HG03571 (cell line): ENCODE data around the gene ERFE.

Experiments used
- ATAC-seq: cut with Tn5 transposase; IDR thresholded peaks from one replicate; pipeline ENCODE4 v1.9.1; 2021; ENCODE audit not compliant: unreplicated experiment

The ERFE gene

GRCh38 chr2:238155051-238155760, 3.6 kb upstream of the ERFE start:
- no peak for ATAC-seq

GRCh38 chr2:238155761-238156694, 2.7 kb upstream of the ERFE start:
- ATAC-seq = no peak

- ATAC-seq = no peak
These were observed 1.2 kb upstream of the ERFE start for GRCh38 chr2:238157506-238158017.

- ATAC-seq = no peak
These were observed 707 bp upstream of the ERFE start for GRCh38 chr2:238158018-238158508.

GRCh38 chr2:238159071-238159539, 335 bp downstream of the ERFE start:
- no peak for ATAC-seq

GRCh38 chr2:238159661-238160205, 963 bp downstream of the ERFE start:
- ATAC-seq = no peak

GRCh38 chr2:238160206-238161129, 1.7 kb downstream of the ERFE start:
- no peak for ATAC-seq

GRCh38 chr2:238161291-238162051, 2.7 kb downstream of the ERFE start:
- no peak for ATAC-seq

- no peak for ATAC-seq
These were observed 3.6 kb downstream of the ERFE start for GRCh38 chr2:238162251-238162845.

GRCh38 chr2:238162846-238163441, 4.2 kb downstream of the ERFE start:
- ATAC-seq = no peak

GRCh38 chr2:238163481-238164198, 4.9 kb downstream of the ERFE start:
- no peak for ATAC-seq

- no peak for ATAC-seq
These were observed 6.1 kb downstream of the ERFE start for GRCh38 chr2:238164906-238165287.

GRCh38 chr2:238165288-238165921, 6.6 kb downstream of the ERFE start:
- no peak for ATAC-seq

- ATAC-seq = no peak
These were observed 7.9 kb downstream of the ERFE start for GRCh38 chr2:238166391-238167343.

GRCh38 chr2:238167344-238167715, 8.6 kb downstream of the ERFE start:
- no peak for ATAC-seq

GRCh38 chr2:238167761-238168160, 9.0 kb downstream of the ERFE start:
- no peak for ATAC-seq
